NCI-H1048 (cell line): Measurements from ENCODE around the gene UNKL.

Experiments
- DNase-seq: peaks from one replicate; lab custom pipeline; 2025; lab: John Stamatoyannopoulos, UW

Gene UNKL

DNA sequence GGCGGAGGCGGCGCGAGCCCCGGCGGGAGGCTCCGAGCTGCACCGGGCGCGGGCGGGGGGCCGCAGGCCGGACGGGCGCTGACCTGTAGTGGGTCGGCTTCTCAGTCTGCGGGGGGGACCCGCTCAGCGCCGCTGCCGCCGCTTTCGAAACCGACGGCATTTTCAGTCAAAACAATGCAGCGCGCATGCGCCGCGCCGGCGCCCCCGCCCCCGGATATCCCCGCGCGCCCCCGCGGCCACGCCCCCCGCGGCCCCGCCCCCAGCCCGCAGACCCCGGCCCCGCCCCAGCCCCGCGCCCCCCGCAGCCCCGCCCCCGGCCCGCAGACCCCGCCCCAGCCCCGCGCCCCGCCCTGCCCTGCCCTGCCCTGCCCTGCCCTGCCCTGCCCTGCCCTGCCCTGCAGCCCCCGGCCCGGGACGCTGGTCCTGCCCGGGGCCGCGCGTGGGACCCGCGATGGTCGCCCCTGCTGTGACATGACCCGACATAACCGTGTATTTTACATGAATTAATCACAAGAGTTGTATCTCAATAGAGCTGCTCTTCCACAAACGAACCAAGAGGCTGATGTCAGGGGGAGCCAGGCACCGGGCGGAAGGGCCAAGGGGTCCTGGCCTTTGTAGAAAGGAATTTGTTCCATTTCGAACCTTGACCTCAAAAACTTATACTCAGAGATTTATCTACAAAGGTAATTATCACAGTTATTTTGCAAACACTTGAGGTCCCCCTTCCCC, at the start of gene UNKL:
UNKL (minus strand) TSS at position 173 of the 729 bp plus-strand sequence; CDS start at position 160, 13 bp downstream.
- DNase-seq = peak; percentile 8

DNA sequence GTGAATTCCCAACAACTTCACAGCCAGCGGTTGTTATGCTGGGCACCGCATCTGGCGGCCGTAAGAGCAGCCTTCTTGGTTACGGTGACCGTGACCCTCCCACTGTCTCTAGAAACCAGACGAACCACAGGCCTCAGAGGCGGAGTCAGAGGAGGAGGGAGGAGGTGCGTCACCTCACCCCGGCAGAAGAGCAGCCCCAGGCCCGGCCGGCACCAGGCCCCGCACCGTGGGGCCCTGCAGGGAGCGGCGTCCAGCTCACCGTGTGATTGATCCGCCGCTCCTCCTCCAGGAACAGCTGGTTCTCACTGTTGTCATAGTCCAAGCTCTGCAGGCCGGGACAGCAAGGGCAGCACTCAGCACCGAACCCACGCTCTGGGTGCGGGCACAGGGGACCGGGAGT, 46.6 kb upstream of the UNKL start:
- no peak for DNase-seq

DNA sequence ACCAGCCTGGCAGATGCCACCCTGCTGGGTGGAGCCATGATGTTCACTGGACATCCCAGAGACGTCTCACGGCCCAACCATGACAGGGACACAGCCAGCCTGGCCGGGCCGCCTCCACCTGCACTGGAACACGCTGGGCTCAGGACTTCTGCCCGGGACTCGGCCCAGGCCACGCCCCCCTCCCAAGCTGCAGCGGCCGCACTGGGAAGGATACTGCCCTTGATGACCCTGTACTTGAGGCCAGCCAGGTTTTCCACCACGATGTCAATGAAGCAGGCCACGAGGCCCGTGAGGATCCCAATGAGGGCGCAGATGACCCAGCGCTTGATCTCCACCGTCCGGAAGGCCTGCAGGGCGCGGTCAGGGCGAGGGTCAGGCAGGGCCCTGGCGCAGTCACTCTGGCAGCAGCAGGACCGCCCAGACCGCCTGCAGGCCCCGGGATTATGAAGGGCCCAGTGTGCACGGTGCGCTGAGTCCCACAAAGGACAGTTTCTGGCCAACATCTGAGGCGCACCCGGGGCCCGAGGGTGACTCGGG, 46.2 kb upstream of the UNKL start:
- DNase-seq = no peak

DNA sequence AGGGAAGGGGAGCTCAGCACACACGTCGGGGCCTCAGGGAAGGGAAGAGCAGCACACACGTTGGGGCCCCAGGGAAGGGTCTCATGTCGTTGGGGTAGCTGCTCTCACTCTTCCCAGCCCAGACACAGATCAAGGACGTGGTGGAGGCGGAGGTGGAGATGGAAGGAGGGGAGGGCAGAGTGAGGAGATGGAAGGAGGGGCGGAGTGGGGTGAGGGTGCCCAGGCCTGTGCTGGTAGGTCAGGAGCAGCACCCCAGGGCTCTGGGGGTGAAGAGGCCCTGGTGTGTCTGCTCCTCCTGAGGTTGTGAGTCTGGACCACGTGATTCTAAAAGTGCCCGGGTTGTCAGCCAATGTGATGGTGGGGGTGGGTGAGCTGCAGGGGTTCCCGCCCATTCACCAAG, 45.5 kb upstream of the UNKL start:
- no peak for DNase-seq

DNA sequence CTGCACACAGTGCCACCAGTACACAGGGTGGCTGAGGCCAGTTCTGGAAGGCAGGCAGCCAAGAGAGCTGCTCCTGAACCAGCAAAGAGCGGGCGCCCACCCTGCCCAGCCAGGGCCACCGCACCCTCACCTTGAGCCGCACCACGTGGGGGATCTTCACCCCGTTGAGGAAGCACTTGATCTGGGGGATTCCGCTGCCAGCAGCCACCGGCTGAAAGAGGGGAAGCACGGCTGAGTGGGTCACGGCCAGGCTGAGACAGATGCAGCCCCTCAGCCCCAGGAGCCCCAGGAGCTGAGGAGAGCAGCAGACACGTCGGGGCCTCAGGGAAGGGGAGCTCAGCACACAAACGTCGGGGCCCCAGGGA, 44.5 kb upstream of the UNKL start:
- no peak for DNase-seq

DNA sequence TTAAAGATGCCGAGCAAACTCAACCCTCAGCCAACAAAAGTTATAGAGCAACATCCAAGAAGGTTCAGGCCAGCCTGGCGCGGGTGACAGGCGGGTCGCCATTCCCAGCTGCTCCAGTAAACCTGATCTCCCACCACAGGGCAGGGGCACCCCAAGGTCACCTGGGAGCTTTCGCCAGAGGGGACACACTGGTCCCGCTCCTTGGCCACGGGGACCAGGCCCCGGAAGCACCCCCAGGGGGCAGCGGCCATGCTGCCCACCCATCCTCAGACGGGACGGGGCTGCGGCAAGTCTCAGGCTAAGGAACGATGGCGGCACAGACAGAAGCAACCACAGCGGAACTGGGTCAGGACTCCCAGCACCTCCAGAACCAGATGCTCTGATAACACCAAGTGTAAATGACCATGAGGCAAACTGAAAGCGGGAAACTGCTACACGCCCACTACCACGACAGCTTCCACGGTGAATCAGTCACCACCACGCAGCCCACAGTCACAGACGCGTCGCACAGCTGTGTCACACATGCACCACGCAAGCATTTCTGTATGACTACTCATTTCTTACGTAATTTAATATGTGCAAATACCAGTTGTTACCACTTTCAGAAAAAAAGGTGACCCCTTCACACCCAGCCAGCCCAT, 44.0 kb upstream of the UNKL start:
- no peak for DNase-seq

DNA sequence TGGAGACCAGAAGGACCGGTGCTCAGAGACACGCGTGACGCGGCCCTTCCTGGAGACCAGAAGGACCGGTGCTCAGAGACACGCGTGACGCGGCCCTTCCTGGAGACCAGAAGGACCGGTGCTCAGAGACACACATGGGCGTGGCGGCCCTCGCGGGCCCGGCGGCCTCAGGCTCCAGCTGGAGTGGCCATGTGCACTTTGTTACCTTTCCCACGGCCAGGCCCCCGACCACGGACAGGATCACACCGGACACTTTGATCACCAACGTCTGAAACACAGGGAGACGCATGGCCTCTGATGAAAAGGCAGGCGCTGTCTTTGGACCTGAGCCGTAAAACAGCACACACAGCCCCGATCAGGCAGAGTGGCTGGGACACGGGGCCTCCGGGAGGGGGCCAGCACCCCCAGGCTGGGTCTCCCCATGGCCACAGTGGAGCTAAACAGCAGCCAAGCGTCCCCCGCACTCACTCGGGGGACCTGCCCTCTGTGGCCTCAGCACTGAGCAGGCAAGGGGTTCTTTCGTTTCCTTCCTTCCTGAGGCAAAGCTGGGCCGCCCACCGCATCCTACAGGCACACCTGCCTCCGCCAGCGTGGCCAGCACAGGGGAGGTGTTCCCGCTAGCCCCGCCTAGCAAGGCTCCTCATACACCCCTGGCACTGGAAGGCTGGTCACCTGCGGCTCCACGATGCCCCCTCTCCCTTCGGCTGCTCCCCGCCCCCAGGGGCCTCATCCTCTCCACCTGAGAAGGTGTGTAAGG, 43.2 kb upstream of the UNKL start:
- DNase-seq = no peak

DNA sequence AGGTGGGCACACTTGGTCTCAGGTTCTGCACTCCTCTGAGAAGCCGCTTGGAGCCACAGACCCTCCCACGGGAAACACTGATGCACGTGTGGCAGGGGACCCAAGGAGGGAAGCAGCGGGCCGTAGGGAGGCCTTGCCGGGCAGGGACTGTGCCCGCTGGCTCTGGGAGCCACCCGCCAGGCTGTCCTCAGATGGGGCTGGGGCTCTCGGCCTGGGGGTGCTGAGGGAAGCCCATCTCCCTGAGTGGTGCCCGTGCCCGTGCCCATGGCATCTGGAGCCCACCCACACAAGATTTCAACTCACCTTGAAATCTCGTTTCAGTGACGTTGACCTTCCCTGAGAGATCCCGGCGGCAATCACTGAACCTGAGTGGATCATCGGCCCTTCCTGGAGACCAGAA, 42.4 kb upstream of the UNKL start:
- no peak for DNase-seq

DNA sequence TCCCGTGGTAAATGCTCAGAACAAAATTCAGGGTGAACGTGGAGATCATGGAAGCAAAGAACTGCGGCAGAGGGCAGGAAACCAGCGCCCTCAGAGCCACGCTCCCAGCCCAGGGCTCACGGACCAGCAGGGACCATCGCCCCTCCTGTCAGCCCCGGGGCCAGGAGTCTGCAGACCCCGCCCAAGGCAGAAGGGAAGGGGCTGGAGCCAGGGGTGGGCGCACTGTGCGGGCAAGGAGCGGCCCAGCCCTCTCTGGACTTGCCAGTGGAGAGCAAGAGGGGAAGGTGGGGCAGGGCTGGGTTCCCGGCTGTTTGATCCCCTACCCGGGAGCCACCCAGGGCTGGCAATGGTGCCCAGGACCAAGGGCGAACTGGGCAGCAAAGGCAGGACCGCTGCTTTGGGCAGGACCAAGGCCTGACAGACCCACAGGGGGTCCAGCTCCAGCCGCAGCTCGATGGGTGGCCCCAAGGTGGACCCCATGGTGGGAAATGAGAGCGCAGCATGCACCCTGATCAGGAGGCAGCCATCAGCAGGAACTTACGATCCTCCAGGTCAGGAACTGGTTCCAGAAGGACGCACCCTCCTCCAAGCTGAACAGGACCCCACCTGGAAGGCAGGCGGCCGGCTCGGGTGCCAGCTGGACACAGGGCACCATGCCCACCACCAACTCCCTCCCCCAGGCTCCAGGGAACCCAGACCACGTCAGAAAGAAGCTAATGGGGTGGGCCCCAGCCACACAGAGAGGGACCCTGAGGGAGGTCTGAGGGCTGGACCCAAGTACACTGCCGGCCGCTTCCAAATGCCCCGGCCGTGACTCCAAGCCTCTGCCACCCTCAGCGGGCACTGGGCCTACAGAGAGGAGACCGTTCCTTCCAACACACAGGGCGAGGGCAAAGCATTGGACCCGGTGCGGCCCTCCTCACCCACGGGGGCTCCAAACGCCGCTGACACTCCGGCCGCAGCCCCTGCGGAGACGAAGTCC, 41.0 kb upstream of the UNKL start:
- DNase-seq = no peak

DNA sequence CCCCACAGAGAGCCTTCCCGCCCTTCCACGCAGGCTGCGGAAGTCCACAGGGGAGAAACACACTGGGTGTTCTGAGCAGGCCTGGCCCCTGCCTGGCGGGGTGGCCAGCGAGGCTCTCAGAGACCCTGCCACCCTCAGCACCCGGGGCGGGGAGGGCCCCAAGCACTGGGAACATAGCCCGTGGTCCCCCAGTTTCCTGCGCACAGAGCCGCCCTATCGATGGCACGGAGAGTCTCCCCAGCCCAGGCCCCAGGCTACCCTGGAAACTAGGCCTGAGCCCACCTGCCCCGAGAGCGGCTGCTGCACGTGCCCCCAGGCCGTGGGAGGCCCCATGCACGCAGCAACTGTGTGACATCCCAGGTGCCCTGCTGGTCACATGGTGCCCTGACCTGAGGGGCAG, 40.1 kb upstream of the UNKL start:
- no peak for DNase-seq

DNA sequence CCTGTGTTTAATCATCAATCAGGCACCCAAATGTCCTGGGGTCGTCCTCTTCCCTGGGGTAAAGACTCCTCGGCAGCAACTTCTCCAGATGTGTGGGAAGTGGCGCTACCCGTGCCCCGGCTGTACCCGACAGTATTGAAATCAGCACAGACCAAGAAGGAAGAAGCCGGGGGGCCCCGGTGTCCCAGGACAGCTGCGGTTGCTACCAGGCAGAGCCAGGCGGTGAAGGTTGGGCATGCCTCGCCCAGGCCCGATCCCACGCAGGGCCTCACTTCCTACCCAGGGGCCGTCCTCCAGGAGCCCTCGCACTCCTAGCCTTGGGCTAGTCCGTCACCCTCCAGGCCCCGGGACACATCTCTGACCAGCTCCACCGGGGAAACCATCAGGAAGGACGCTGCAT, 38.8 kb upstream of the UNKL start:
- DNase-seq = no peak

DNA sequence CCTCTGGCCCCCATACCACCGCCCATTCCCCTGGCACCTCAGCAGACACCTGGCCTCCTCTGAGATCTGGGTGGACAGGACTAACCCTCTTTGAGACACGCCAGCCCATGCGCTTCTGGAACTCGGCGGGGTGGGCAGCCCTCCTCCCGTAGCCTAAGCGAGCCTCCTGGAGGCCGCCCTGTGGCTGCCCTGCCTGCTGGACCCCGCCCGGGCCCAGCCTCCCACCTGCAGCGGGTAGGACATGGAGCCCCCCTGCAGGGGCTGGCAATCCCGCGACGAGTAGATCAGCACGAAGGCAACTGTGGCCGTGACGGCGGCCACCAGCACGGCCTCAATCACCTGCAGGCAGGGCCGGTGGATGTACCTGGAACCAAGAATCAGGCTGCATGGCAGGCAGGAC, 38.0 kb upstream of the UNKL start:
- no peak for DNase-seq

DNA sequence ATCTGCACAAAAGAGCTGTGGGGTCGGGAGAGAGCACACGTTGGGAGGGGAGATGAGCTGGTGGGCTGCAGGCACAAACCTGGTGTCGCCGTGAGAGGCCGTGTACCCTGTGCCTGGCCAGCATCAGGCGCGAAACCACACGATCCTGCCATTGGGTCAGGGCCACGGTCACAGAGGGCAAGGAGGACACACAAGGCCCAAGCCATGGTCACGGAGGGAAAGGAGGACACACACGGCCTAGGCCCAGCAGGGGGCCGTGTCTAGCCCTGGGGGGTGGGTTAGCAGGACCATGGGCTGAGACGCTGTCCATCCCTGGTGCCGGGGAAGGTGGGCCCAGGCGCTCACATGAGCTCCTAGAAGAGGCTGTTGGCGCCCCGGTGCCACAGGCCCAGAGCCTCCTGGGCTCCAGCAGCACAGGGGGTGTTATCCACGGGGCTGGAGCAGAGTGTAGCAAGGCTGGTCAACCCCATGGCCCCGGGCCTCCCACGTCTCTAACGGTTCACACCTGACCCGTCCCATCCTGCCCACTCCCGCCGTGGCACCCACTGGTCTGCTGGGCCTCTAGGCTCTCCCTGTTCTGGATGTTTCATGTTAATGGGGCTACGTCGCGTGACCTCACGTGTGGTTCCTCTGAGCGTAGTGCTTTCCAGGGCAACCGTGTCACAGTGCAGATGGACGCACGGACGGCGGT, 37.3 kb upstream of the UNKL start:
- DNase-seq = no peak

DNA sequence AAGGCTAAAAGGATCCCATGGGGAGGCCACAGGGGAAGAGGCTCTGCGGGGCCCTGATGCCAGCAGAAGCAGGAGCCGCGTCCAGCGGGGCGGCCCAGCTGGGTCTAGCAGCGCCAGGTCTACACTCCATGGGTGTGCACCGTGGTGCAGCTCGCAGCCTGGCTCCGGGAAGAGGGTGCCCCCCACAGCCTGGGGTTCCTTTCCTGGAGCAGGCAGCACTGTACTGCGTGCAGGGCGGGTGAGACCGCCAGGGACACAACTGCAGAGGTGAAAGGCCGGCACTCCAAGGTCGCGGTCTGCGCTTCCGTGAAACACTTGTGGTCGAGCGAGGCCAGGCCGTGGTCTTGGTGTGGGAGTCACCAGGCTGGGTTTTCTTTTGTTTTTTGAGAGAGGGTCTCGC, 36.3 kb upstream of the UNKL start:
- no peak for DNase-seq

- DNase-seq = no peak
Measured at GRCh38 chr16:1450218-1450617, 35.7 kb upstream of the UNKL start.

DNA sequence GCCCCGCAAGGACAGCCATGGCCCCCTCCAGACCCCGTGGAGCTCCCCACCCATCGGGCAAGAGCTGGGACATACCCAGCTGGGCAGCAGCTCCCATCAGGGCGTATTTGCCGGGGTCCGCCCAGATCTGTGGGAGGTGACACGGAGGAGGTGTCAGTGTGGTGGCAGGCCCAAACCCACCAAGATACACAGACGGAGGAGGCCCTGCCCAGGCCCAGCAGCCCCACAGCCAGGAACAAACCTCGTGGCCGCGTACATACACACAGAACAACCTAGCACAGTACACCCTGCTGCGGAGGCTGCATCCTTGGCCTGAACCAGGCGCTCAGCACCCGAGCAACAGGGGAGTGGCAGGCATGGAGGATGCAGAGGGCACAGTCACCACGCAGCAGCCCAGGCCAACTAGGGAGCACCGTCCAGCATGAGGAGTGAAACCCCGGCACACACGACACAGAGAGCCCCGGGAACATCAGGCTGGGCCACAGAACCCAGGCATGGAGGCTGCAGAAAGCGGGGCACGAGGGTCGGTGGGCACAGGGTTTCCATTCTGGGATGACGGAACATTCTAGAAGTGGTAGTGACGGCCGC, 34.8 kb upstream of the UNKL start:
- no peak for DNase-seq

GRCh38 chr16:1448536-1449116, 34.1 kb upstream of the UNKL start:
- no peak for DNase-seq

DNA sequence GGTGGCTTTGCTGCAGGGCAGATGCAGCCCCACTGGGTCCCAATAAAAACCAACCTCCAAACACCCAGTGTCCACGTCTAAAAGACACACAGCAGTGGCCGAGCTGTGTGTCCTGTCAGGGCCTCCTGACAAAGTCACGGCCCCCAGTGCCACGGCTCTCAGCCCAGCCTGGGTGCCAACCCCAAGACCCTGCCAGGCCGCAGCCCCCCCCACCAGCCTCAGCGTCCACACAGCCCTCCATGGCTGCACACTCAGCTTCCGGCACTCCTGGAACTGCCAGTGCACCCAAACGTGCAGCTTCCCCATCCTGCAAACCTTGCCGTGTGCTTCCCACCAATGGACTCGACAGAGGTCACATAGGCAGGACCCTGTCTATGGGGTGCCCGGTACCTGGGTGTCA, 33.5 kb upstream of the UNKL start:
- DNase-seq = no peak

GRCh38 chr16:1446296-1447080, 32.0 kb upstream of the UNKL start:
- DNase-seq = no peak
